B cell (primary cell): ENCODE data around the gene GLCE. TPM values are rescaled to one million over a fixed set of nuclear protein-coding genes. Genes with fewer than 3 reads are reported as not detected.

Source experiments
- ATAC-seq: fragments of 200-7000 bp; cut with Tn5 transposase; one replicate; pipeline ENCODE4 v1.10.0; 2021; ENCODE audit warnings: low read depth, mild to moderate bottlenecking, moderate number of reproducible peaks, moderate library complexity
- CTCF ChIA-PET: fragments of 350-600 bp; sonication (Branson Sonifier 250); formaldehyde crosslinking; loops from one replicate; lab custom pipeline; 2021; ENCODE audit warnings: antibody characterized with exemption, inconsistent platforms; lab: Charles Lee
- POLR2A ChIA-PET: fragments of 350-600 bp; sonication (Branson Sonifier 250); formaldehyde crosslinking; loops from one replicate; lab custom pipeline; 2021; ENCODE audit warnings: antibody characterized with exemption; lab: Charles Lee
- DNase-seq: peaks from one replicate; pipeline ENCODE4 v3.0.0; 2013
- H2AFZ ChIP-seq: 2 replicates; pipeline ENCODE4 v1.6.1; 2012; ENCODE audit warnings: mild to moderate bottlenecking, low read depth, low read length; ENCODE audit not compliant: insufficient read depth, poor library complexity, severe bottlenecking
- H3K27ac ChIP-seq, 2 donors: 1 replicate in 1 of 2; 2 replicates in 1 of 2; pipeline ENCODE4 v1.5.1; 2012 to 2013; ENCODE audit warnings: low read length in 2 of 2, mild to moderate bottlenecking in 2 of 2, moderate library complexity in 1 of 2
- H3K27me3 ChIP-seq, 4 experiments: fragments of 200-600 bp in 1 of 4; sonication (generic) in 1 of 4; replicated peaks in 1 of 4; 1 replicate in 2 of 4; 2 replicates in 2 of 4; pipeline versions ENCODE4 v1.6.1 to v1.7.0; 2013 to 2016; ENCODE audit warnings: low read length in 3 of 4, mild to moderate bottlenecking in 2 of 4, mixed read lengths in 1 of 4, moderate library complexity in 1 of 4; ENCODE audit not compliant: insufficient read depth in 4 of 4, control insufficient read depth in 3 of 4; ENCODE audit errors: control extremely low read depth in 1 of 4
- H3K36me3 ChIP-seq, 2 experiments: replicated peaks in 1 of 2; 1 replicate in 1 of 2; 2 replicates in 1 of 2; pipeline versions ENCODE4 v1.6.1 to v1.7.1; 2013; ENCODE audit warnings: low read length in 1 of 2; ENCODE audit not compliant: insufficient read depth in 2 of 2, control insufficient read depth in 1 of 2; ENCODE audit errors: control extremely low read depth in 1 of 2, extremely low read depth in 1 of 2
- H3K4me1 ChIP-seq, 2 donors: fragments of 200-600 bp in 1 of 2; sonication (generic) in 1 of 2; 1 replicate in 1 of 2; 2 replicates in 1 of 2; pipeline versions ENCODE4 v1.5.1 to v1.6.1; 2013 to 2017; ENCODE audit warnings: low read length in 2 of 2; ENCODE audit not compliant: control insufficient read depth in 2 of 2, insufficient read depth in 2 of 2
- H3K4me2 ChIP-seq: replicated peaks from 2 replicates; pipeline ENCODE3; 2012; ENCODE audit warnings: mild to moderate bottlenecking, low read depth, low read length; ENCODE audit not compliant: poor library complexity, severe bottlenecking
- H3K4me3 ChIP-seq, 5 experiments: fragments of 200-600 bp in 1 of 5; sonication (generic) in 1 of 5; 1 replicate in 3 of 5; 2 replicates in 2 of 5; pipeline versions ENCODE4 v1.5.1 to v1.7.0; 2011 to 2016; ENCODE audit warnings: low read length in 4 of 5, mild to moderate bottlenecking in 4 of 5, low read depth in 2 of 5, control low read depth in 1 of 5, moderate library complexity in 1 of 5; ENCODE audit not compliant: insufficient read depth in 1 of 5; ENCODE audit errors: control extremely low read depth in 1 of 5, extremely low read depth in 1 of 5
- H3K79me2 ChIP-seq: fragments of 200-600 bp; sonication (generic); one replicate; pipeline ENCODE4 v1.6.0; 2016; ENCODE audit warnings: low read length; ENCODE audit not compliant: control insufficient read depth, insufficient read depth
- H3K9ac ChIP-seq: fragments of 200-600 bp; sonication (generic); 2 replicates; pipeline ENCODE4 v1.6.1; 2017; ENCODE audit warnings: mild to moderate bottlenecking, low read length, moderate library complexity
- H3K9me3 ChIP-seq, 3 donors: one replicate each; pipeline versions ENCODE4 v1.6.1 to v1.7.1; 2013; ENCODE audit warnings: low read length in 2 of 3; ENCODE audit not compliant: control insufficient read depth in 2 of 3, insufficient read depth in 1 of 3; ENCODE audit errors: control extremely low read depth in 1 of 3
- H4K20me1 ChIP-seq: 2 replicates; pipeline ENCODE4 v1.6.0; 2012; ENCODE audit warnings: mild to moderate bottlenecking, low read length; ENCODE audit not compliant: insufficient read depth, control insufficient read depth, poor library complexity, severe bottlenecking
- H3K27ac Mint-ChIP-seq: one replicate; pipeline ENCODE4 v1.8.0; 2021; ENCODE audit warnings: mixed read lengths
- H3K27me3 Mint-ChIP-seq: one replicate; pipeline ENCODE4 v1.8.0; 2021; ENCODE audit warnings: mixed read lengths
- H3K4me1 Mint-ChIP-seq: one replicate; pipeline ENCODE4 v1.8.0; 2021; ENCODE audit warnings: mixed read lengths
- H3K4me3 Mint-ChIP-seq: one replicate; pipeline ENCODE4 v1.8.0; 2021; ENCODE audit warnings: mixed read lengths
- H3K9me3 Mint-ChIP-seq: one replicate; pipeline ENCODE4 v1.8.0; 2022; ENCODE audit warnings: mixed read lengths; ENCODE audit not compliant: insufficient read depth
- EZH2 ChIP-seq: IDR thresholded peaks from 2 replicates; pipeline ENCODE4 v1.6.1; 2012; ENCODE audit warnings: borderline replicate concordance, low read depth, mild to moderate bottlenecking, moderate library complexity, low read length; ENCODE audit not compliant: insufficient read depth, poor library complexity, severe bottlenecking
- WGBS: methylation state at CpG from one replicate; pipeline ENCODE4 v1.1.5; 2013; ENCODE audit warnings: missing lambda C conversion rate; ENCODE audit not compliant: insufficient coverage; 5-methylcytosine and 5-hydroxymethylcytosine counted together
- intact Hi-C: fragments of 100-400 bp; cut with micrococcal nuclease; formaldehyde crosslinking; loops from one replicate; pipeline ENCODE4 v1.10.0; 2022
- polyA plus RNA-seq: library from polyadenylated mRNA; depleted of rRNA; stranded (reverse); fragments of >200 nt; gene quantifications from 2 replicates; pipeline ENCODE4 v1.2.3, GENCODE V29; 2012
- total RNA-seq, 2 donors: library from RNA; stranded (reverse); fragments of 120-200 nt in 1 of 2; gene quantifications; 1 replicate in 1 of 2; 2 replicates in 1 of 2; pipeline versions ENCODE4 v1.2.3 to v1.2.4, GENCODE V29; 2013 to 2022
- TF ChIP-seq, protein P1 (sequence below): fragments of 200-600 bp; IDR thresholded peaks from one replicate; pipeline ENCODE4 v1.8.0; 2022; ENCODE audit warnings: antibody characterized with exemption, mild to moderate bottlenecking

Gene GLCE
- total and polyA plus RNA-seq, 2 donors (not counting 1 experiment from before 2014, with no cell fraction given): 3.0 to 5.3 TPM

GRCh38 chr15:69292826-69293420 lies 132.5 kb downstream of the GLCE start:
- TF ChIP-seq, protein P1, sequence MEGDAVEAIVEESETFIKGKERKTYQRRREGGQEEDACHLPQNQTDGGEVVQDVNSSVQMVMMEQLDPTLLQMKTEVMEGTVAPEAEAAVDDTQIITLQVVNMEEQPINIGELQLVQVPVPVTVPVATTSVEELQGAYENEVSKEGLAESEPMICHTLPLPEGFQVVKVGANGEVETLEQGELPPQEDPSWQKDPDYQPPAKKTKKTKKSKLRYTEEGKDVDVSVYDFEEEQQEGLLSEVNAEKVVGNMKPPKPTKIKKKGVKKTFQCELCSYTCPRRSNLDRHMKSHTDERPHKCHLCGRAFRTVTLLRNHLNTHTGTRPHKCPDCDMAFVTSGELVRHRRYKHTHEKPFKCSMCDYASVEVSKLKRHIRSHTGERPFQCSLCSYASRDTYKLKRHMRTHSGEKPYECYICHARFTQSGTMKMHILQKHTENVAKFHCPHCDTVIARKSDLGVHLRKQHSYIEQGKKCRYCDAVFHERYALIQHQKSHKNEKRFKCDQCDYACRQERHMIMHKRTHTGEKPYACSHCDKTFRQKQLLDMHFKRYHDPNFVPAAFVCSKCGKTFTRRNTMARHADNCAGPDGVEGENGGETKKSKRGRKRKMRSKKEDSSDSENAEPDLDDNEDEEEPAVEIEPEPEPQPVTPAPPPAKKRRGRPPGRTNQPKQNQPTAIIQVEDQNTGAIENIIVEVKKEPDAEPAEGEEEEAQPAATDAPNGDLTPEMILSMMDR: no peak
- no peak for DNase-seq
- Histone ChIP-seq H3K4me3 (no peak overlapping the region), H3K27me3 (peaks cover 0 to 7% (median 0%) of the 10 kb centered on the region in 4 experiments), H3K4me2 (no peak overlapping the region), H3K9me3 (no peaks in the 10 kb centered on the region), H3K9ac (no peak overlapping the region), H3K79me2 (no peaks in the 10 kb centered on the region), H4K20me1 (no peaks in the 10 kb centered on the region), H3K27ac (no peak overlapping the region), H3K36me3 (no peaks in the 10 kb centered on the region), H3K4me1 (no peaks in the 10 kb centered on the region), H2AFZ (no peak overlapping the region)
- ChIA-PET POLR2A (no interaction called here), CTCF (no interaction called here)
- Mint-ChIP-seq H3K9me3 (no peaks in the 10 kb centered on the region), H3K27me3 (peaks cover 24% of the 10 kb centered on the region), H3K27ac (no peak overlapping the region), H3K4me1 (no peaks in the 10 kb centered on the region), H3K4me3 (no peak overlapping the region)
- WGBS: 87% methylated on average over 9 of the region's 10 CpGs
- intact Hi-C loops: no loop called here
- no peak for ATAC-seq

GRCh38 chr15:69293741-69294615 lies 133.5 kb downstream of the GLCE start:
- no peaks in the 10 kb centered on the region for H3K4me1 Mint-ChIP-seq
- Histone ChIP-seq H3K4me2 (no peak overlapping the region), H3K4me3 (no peak overlapping the region), H4K20me1 (no peaks in the 10 kb centered on the region), H3K27ac (no peak overlapping the region), H2AFZ (no peak overlapping the region), H3K9ac (no peak overlapping the region), H3K4me1 (no peaks in the 10 kb centered on the region), H3K27me3 (peaks cover 0 to 13% (median 0%) of the 10 kb centered on the region in 4 experiments), H3K9me3 (no peaks in the 10 kb centered on the region), H3K79me2 (no peaks in the 10 kb centered on the region), H3K36me3 (no peaks in the 10 kb centered on the region)
- 85% methylated on average over 6 of the region's 11 CpGs for WGBS
- no peaks in the 10 kb centered on the region for H3K9me3 Mint-ChIP-seq
- H3K27me3 Mint-ChIP-seq: peaks cover 24% of the 10 kb centered on the region
- no peak overlapping the region for H3K27ac Mint-ChIP-seq
- DNase-seq (no peak), ATAC-seq (no peak)
- CTCF ChIA-PET: no interaction called here
- POLR2A ChIA-PET: no interaction called here
- H3K4me3 Mint-ChIP-seq: no peak overlapping the region
- intact Hi-C loops: no loop called here
- TF ChIP-seq, protein P1: no peak
- no peak for TF ChIP-seq EZH2
